Measurements from ENCODE around the gene FCHO2. TPM values are rescaled to one million over a fixed set of nuclear protein-coding genes. Genes with fewer than 3 reads are reported as not detected.

Gene FCHO2
- total RNA-seq, 4 donors from 2014 or later: 20.2 to 38.0 (median 28.3) TPM

DNA sequence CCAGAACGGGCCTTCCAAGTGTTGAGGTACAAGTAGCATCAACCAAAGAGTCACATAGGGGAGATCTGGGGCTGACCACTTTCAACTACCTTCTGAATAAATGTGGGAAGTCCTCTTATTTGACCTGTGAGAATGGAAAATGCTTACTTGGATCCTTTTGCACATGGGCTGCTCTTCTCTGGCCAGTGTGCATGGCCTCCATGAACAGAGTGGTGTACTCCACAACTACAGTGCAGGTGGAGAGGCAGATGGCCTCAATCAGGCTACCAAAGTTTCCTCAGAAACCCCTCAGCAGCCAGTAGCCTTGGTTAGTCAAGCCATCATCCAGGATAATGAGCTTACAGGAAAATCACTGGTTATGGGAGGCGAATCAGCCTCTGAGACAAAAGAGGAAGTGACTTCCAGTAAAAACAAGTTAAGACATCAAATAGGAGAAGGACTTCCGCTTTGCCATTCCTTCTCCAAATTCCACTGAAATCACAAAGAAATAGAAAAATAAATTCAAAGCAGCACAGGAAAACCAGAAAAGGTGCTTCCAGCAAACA, 18.3 kb upstream of the FCHO2 start:
- H3K4me3 ChIP-seq: no peak overlapping the region
- DNase-seq: no peak
- H3K27me3 ChIP-seq: no peaks in the 10 kb centered on the region
- H3K27ac ChIP-seq: peak overlapping the region in 1 of 4 donors; percentile 21
- TF ChIP-seq POLR2A (IDR thresholded peaks at IDR 0.05): no peak
- TF ChIP-seq CTCF (IDR thresholded peaks at IDR 0.05): no peak
- H3K9me3 ChIP-seq: no peaks in the 10 kb centered on the region
- peaks cover 0 to 7% (median 0%) of the 10 kb centered on the region in 4 donors for H3K4me1 ChIP-seq
- no peaks in the 10 kb centered on the region for H3K36me3 ChIP-seq

DNA sequence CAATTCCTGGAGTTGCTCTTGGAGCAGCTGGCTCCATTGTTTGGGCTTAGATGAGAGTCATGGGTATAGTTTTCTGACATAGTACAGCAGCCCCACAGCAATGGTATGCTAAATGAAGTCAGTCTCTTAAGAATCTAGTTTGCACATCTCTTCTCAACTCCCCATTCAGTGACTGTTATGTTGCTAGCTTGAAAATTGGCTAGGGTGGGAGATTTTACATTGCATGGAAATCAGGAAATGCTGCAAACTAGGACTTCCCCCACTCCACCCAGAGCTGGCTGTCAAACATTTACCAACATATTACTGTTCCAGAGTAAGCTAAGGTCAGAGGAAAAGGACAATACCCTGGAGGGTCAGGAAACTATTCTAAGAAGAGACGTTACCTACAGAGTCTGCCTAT, 17.6 kb upstream of the FCHO2 start:
- Histone ChIP-seq H3K27ac (no peak overlapping the region), H3K4me1 (peaks cover 0 to 7% (median 0%) of the 10 kb centered on the region in 4 donors), H3K4me3 (no peak overlapping the region), H3K9me3 (no peaks in the 10 kb centered on the region), H3K36me3 (no peaks in the 10 kb centered on the region), H3K27me3 (no peaks in the 10 kb centered on the region)
- TF ChIP-seq CTCF (IDR thresholded peaks at IDR 0.05): no peak
- TF ChIP-seq POLR2A (IDR thresholded peaks at IDR 0.05): no peak
- no peak for DNase-seq

DNA sequence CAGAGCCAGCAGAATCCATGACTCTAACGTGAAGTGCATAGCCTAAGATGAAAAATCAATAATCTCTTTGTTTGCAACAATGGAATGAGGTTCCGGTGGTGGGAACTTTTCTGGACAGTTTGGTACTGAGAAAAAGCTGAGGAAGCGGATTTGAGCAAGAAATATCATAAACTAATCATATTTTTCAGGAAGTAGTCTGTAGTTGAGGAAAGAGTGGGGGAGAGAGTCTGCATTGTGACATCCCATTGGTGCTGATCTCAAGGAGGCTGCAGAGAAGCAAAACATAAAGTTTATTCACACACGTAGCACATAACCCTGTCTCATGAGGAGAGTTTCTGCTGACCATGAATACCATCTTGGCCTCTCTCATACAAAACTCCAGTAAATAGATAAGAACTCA, 15.8 kb upstream of the FCHO2 start:
- Histone ChIP-seq H3K4me1 (peaks cover 0 to 7% (median 0%) of the 10 kb centered on the region in 4 donors), H3K27me3 (no peaks in the 10 kb centered on the region), H3K36me3 (no peaks in the 10 kb centered on the region), H3K4me3 (no peak overlapping the region), H3K9me3 (no peaks in the 10 kb centered on the region), H3K27ac (no peak overlapping the region)
- TF ChIP-seq POLR2A (IDR thresholded peaks at IDR 0.05) (no peak), CTCF (IDR thresholded peaks at IDR 0.05) (no peak)
- DNase-seq: no peak

- H3K9me3 ChIP-seq: no peaks in the 10 kb centered on the region
- DNase-seq: no peak
- TF ChIP-seq POLR2A (IDR thresholded peaks at IDR 0.05) (no peak), CTCF (IDR thresholded peaks at IDR 0.05) (no peak)
- no peaks in the 10 kb centered on the region for H3K36me3 ChIP-seq
- H3K4me1 ChIP-seq: no peaks in the 10 kb centered on the region
- no peaks in the 10 kb centered on the region for H3K27me3 ChIP-seq
- H3K27ac ChIP-seq: no peak overlapping the region
- H3K4me3 ChIP-seq: no peak overlapping the region
These were observed 12.5 kb upstream of the FCHO2 start for GRCh38 chr5:72943307-72943706.

GRCh38 chr5:72947498-72947897, 8.3 kb upstream of the FCHO2 start:
- TF ChIP-seq POLR2A (IDR thresholded peaks at IDR 0.05) (no peak), CTCF (IDR thresholded peaks at IDR 0.05) (no peak)
- no peaks in the 10 kb centered on the region for H3K27me3 ChIP-seq
- H3K36me3 ChIP-seq: no peaks in the 10 kb centered on the region
- no peaks in the 10 kb centered on the region for H3K9me3 ChIP-seq
- peaks cover 0 to 4% (median 0%) of the 10 kb centered on the region in 4 donors for H3K4me1 ChIP-seq
- no peak overlapping the region for H3K4me3 ChIP-seq
- no peak overlapping the region for H3K27ac ChIP-seq
- no peak for DNase-seq

- DNase-seq: no peak
- no peaks in the 10 kb centered on the region for H3K27me3 ChIP-seq
- H3K9me3 ChIP-seq: no peaks in the 10 kb centered on the region
- H3K36me3 ChIP-seq: no peaks in the 10 kb centered on the region
- peaks cover 0 to 4% (median 0%) of the 10 kb centered on the region in 4 donors for H3K4me1 ChIP-seq
- H3K27ac ChIP-seq: no peak overlapping the region
- TF ChIP-seq POLR2A (IDR thresholded peaks at IDR 0.05) (no peak), CTCF (IDR thresholded peaks at IDR 0.05) (no peak)
- H3K4me3 ChIP-seq: no peak overlapping the region
These were observed 6.4 kb upstream of the FCHO2 start for GRCh38 chr5:72949481-72949880.
